GM04503 (cell line): ENCODE measurements around the gene NCK1.

Source experiments
- DNase-seq: peaks from one replicate; pipeline ENCODE4 v3.0.0-alpha.2; 2012; ENCODE audit warnings: low read depth

The NCK1 gene

GRCh38 chr3:136861890-136862616 is at the start of gene NCK1:
Gene NCK1, plus strand, starts transcription at chr3:136862208. Its CDS starts 65,794 bp downstream, at chr3:136928002.
- DNase-seq: peak; percentile 94

- DNase-seq: no peak
Observed at GRCh38 chr3:136817448-136817847, 44.6 kb upstream of the NCK1 start.

- peak; percentile 65 for DNase-seq
Observed at GRCh38 chr3:136818191-136818768, 43.7 kb upstream of the NCK1 start.

GRCh38 chr3:136818769-136819391 is 43.1 kb upstream of the NCK1 start, which contains the start of gene SLC35G2:
Gene SLC35G2, plus strand, starts transcription at chr3:136819126. Its CDS starts 35,335 bp downstream, at chr3:136854461.
- no peak for DNase-seq

- DNase-seq: no peak
Observed at GRCh38 chr3:136819392-136819730, 42.6 kb upstream of the NCK1 start.

- DNase-seq: no peak
Observed at GRCh38 chr3:136819731-136820679, 42.0 kb upstream of the NCK1 start.

GRCh38 chr3:136831461-136831860 is 30.5 kb upstream of the NCK1 start:
- no peak for DNase-seq

GRCh38 chr3:136835089-136835812 is 26.8 kb upstream of the NCK1 start:
- no peak for DNase-seq

GRCh38 chr3:136835813-136836510 is 26.0 kb upstream of the NCK1 start:
- DNase-seq: no peak

- DNase-seq: no peak
Observed at GRCh38 chr3:136836511-136837156, 25.4 kb upstream of the NCK1 start.

GRCh38 chr3:136838641-136839555 is 23.1 kb upstream of the NCK1 start:
- no peak for DNase-seq

GRCh38 chr3:136839556-136839931 is 22.5 kb upstream of the NCK1 start:
- no peak for DNase-seq

GRCh38 chr3:136840252-136840651 is 21.8 kb upstream of the NCK1 start:
- no peak for DNase-seq

- no peak for DNase-seq
Observed at GRCh38 chr3:136842294-136842693, 19.7 kb upstream of the NCK1 start.

GRCh38 chr3:136844724-136845123 is 17.3 kb upstream of the NCK1 start:
- DNase-seq: no peak

- no peak for DNase-seq
Observed at GRCh38 chr3:136852180-136852579, 9.8 kb upstream of the NCK1 start.

- DNase-seq: no peak
Observed at GRCh38 chr3:136856665-136857064, 5.3 kb upstream of the NCK1 start.

- no peak for DNase-seq
Observed at GRCh38 chr3:136858381-136858780, 3.6 kb upstream of the NCK1 start.

GRCh38 chr3:136860541-136860940 is 1.5 kb upstream of the NCK1 start:
- DNase-seq: no peak
